Loucy (cell line): ENCODE measurements around the gene DNTTIP2.

Experiments used
- H2AFZ ChIP-seq: fragments of 200-600 bp; sonication (generic); 2 replicates; pipeline ENCODE4 v1.6.0; 2016; ENCODE audit warnings: antibody characterized with exemption, mild to moderate bottlenecking, low read length, moderate library complexity
- H3F3A ChIP-seq: fragments of 200-600 bp; 2 replicates; pipeline ENCODE4 v1.6.0; 2016; ENCODE audit warnings: antibody characterized with exemption, low read depth, mild to moderate bottlenecking
- H3K27me3 ChIP-seq: fragments of 200-600 bp; sonication (generic); 2 replicates; pipeline ENCODE4 v1.6.1; 2014; ENCODE audit warnings: low read length, mild to moderate bottlenecking; ENCODE audit not compliant: insufficient read depth, poor library complexity, severe bottlenecking
- H3K36me3 ChIP-seq: fragments of 200-600 bp; sonication (generic); 2 replicates; pipeline ENCODE4 v1.6.1; 2016; ENCODE audit warnings: low read length; ENCODE audit not compliant: insufficient read depth
- H3K4me1 ChIP-seq: fragments of 200-600 bp; sonication (generic); 2 replicates; pipeline ENCODE4 v1.5.1; 2014; ENCODE audit warnings: low read length, mild to moderate bottlenecking; ENCODE audit not compliant: insufficient read depth, poor library complexity, severe bottlenecking
- H3K4me2 ChIP-seq: fragments of 200-600 bp; sonication (generic); 2 replicates; pipeline ENCODE4 v1.6.0; 2014; ENCODE audit warnings: antibody characterized with exemption, low read length, low read depth, mild to moderate bottlenecking; ENCODE audit not compliant: poor library complexity, severe bottlenecking
- H3K4me3 ChIP-seq: fragments of 200-600 bp; sonication (generic); 2 replicates; pipeline ENCODE4 v1.5.1; 2014; ENCODE audit warnings: low read length, mild to moderate bottlenecking, mixed read lengths; ENCODE audit not compliant: poor library complexity, severe bottlenecking
- H3K79me2 ChIP-seq: fragments of 200-600 bp; sonication (generic); 2 replicates; pipeline ENCODE4 v1.6.1; 2014; ENCODE audit warnings: low read length; ENCODE audit not compliant: insufficient read depth
- H3K9ac ChIP-seq: fragments of 200-600 bp; sonication (generic); 2 replicates; pipeline ENCODE4 v1.6.0; 2014; ENCODE audit warnings: mild to moderate bottlenecking, low read depth, low read length, moderate library complexity; ENCODE audit not compliant: poor library complexity, severe bottlenecking
- H3K9me2 ChIP-seq: fragments of 200-600 bp; sonication (generic); replicated peaks from 2 replicates; pipeline ENCODE4 v1.6.1; 2016; ENCODE audit warnings: low read depth, low read length, mixed read lengths
- H3K9me3 ChIP-seq: fragments of 200-600 bp; sonication (generic); 2 replicates; pipeline ENCODE4 v1.6.1; 2014; ENCODE audit warnings: mild to moderate bottlenecking, antibody characterized with exemption, low read length, low read depth; ENCODE audit not compliant: insufficient read depth
- H4K20me1 ChIP-seq: fragments of 200-600 bp; sonication (generic); 2 replicates; pipeline ENCODE4 v1.6.0; 2014; ENCODE audit warnings: antibody characterized with exemption, low read length, mild to moderate bottlenecking; ENCODE audit not compliant: insufficient read depth, poor library complexity, severe bottlenecking
- CTCF ChIP-seq: fragments of 200-600 bp; sonication (generic); conservative IDR thresholded peaks from 2 replicates; pipeline ENCODE4 v1.5.1; 2014; ENCODE audit warnings: mild to moderate bottlenecking, antibody characterized with exemption, low read length
- EZH2phosphoT487 ChIP-seq: fragments of 200-600 bp; IDR thresholded peaks from 2 replicates; pipeline ENCODE4 v1.6.1; 2018; ENCODE audit warnings: antibody characterized with exemption, mild to moderate bottlenecking, moderate library complexity, borderline replicate concordance

The DNTTIP2 gene

GRCh38 chr1:93846206-93846991 is 32.6 kb downstream of the DNTTIP2 start:
- H2AFZ ChIP-seq = peak overlapping the region; percentile 84
- no peaks in the 10 kb centered on the region for H3F3A ChIP-seq
- H3K36me3 ChIP-seq = no peaks in the 10 kb centered on the region
- peak overlapping the region; percentile 86 for H3K9ac ChIP-seq
- H3K4me1 ChIP-seq = peaks cover 12% of the 10 kb centered on the region
- H3K4me2 ChIP-seq = peak overlapping the region; percentile 77
- H4K20me1 ChIP-seq = no peaks in the 10 kb centered on the region
- no peaks in the 10 kb centered on the region for H3K9me3 ChIP-seq
- H3K27me3 ChIP-seq = no peaks in the 10 kb centered on the region
- H3K9me2 ChIP-seq = no peaks in the 10 kb centered on the region
- peak; percentile 34; the same call in 1 of the 2 replicates for TF ChIP-seq CTCF
- no peak for TF ChIP-seq EZH2phosphoT487
- no peaks in the 10 kb centered on the region for H3K79me2 ChIP-seq
- H3K4me3 ChIP-seq = peak overlapping the region; percentile 99

GRCh38 chr1:93845538-93846205 is 33.3 kb downstream of the DNTTIP2 start:
- Histone ChIP-seq H3F3A (no peaks in the 10 kb centered on the region), H3K4me1 (peaks cover 12% of the 10 kb centered on the region), H3K27me3 (no peaks in the 10 kb centered on the region), H3K9me2 (no peaks in the 10 kb centered on the region), H2AFZ (peak overlapping the region; percentile 84), H3K79me2 (no peaks in the 10 kb centered on the region), H3K4me3 (peak overlapping the region; percentile 99), H4K20me1 (no peaks in the 10 kb centered on the region), H3K36me3 (no peaks in the 10 kb centered on the region), H3K9ac (peak overlapping the region; percentile 86), H3K9me3 (no peaks in the 10 kb centered on the region), H3K4me2 (peak overlapping the region; percentile 77)
- no peak for TF ChIP-seq CTCF
- TF ChIP-seq EZH2phosphoT487 = no peak

- Histone ChIP-seq H3F3A (no peaks in the 10 kb centered on the region), H3K36me3 (no peaks in the 10 kb centered on the region), H3K9ac (no peak overlapping the region), H3K4me1 (peaks cover 12% of the 10 kb centered on the region), H2AFZ (no peak overlapping the region), H3K9me2 (no peaks in the 10 kb centered on the region), H3K27me3 (no peaks in the 10 kb centered on the region), H3K9me3 (no peaks in the 10 kb centered on the region), H3K79me2 (no peaks in the 10 kb centered on the region), H3K4me3 (no peak overlapping the region), H4K20me1 (no peaks in the 10 kb centered on the region), H3K4me2 (peak overlapping the region; percentile 30)
- TF ChIP-seq CTCF (peak; percentile 83), EZH2phosphoT487 (no peak)
These were observed 34.6 kb downstream of the DNTTIP2 start for GRCh38 chr1:93844262-93845045.
